ENCODE measurements around the gene CDK5.

CDK5 gene

DNA sequence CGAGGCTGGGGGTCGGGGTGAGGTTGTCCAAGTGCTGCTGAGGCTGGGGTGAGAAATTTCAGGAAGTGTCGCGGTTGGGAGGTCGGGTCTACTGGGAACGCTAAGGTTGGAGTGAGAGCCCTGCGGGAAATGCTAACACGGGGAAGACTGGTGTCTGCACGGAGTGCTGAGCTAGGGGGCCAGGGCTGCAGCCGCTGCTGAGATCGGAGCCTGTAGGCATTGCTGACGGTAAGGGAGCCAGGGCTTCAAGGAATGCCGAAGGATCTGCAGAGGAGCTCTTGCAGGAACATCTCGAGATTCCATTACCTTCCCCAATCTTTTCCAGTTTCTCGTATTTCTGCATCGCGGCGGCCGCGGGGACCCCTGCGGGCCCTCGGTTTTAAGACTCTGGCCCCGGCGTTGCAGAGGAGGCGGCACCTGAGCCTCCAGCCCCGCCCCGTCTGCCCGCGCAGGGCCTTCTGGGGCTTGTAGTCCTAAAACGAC is at the start of gene CDK5:
CDK5 (minus strand) TSS at position 392 of the 483 bp plus-strand sequence; CDS start at position 343, 49 bp downstream.
- peaks cover 41 to 44% of the 10 kb centered on the region in 2 donors for H3K4me1 ChIP-seq (ENCODE audit: control insufficient read depth in 2 of 2, insufficient read depth in 2 of 2, low read length in 2 of 2)
- H3K36me3 ChIP-seq (ENCODE audit: control insufficient read depth in 2 of 2, insufficient read depth in 2 of 2, low read length in 2 of 2) = no peaks in the 10 kb centered on the region

DNA sequence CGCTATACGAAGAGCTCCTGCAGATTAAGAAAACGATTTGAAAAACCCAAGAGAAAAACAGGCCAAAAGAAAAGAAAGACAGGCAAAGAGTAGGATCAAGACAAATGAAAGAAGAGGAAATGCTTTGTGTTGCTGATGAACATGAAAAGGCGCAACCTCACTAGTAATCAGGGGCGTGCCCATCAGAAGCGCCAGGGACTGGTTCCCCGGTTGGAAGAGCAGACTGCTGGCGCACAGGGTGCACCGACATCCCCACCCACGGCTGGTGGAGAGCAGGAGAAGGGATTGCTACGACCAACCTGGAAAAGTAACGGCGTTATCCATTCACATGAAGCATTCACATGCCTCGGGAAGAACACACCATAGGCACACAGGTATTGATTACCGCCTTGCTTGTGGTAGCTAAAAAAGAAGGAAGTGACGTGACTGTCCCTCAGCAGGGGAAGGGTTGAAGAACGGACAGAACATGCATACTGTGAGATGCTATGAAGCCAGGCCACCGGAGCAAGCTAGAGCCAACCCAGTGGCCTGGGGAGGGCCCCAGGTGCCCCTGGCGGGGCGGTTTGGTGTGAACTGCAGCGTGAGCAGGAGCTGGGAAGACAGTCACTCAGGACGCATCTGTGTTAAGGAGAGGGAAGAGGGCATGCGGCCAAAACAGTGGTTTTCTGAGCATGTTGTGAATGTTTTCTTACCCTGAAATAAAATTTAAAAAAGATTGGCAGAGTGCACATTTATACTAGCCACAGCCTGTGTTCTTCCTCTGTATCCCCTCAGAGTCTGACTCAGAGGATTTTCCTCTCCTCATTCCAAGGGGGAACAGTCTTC is 46.9 kb upstream of the CDK5 start:
- Histone ChIP-seq H3K36me3 (ENCODE audit: control insufficient read depth in 2 of 2, insufficient read depth in 2 of 2, low read length in 2 of 2) (peaks cover 0 to 4% of the 10 kb centered on the region in 2 donors), H3K27me3 (ENCODE audit: control insufficient read depth in 2 of 2, insufficient read depth in 2 of 2, low read length in 2 of 2) (no peaks in the 10 kb centered on the region)

More for the DNA sequence above, at the start of gene CDK5:
- Histone ChIP-seq H3K9ac (ENCODE audit: low read depth in 1 of 2, low read length in 2 of 2) (peak within 1 kb of the TSS; percentile 88 to 90), H3K9me3 (ENCODE audit: control insufficient read depth in 2 of 2, low read length in 2 of 2) (no peaks in the 10 kb centered on the region), H3K27me3 (ENCODE audit: control insufficient read depth in 2 of 2, insufficient read depth in 2 of 2, low read length in 2 of 2) (no peaks in the 10 kb centered on the region), H3K4me3 (ENCODE audit: low read length in 2 of 2) (peak within 1 kb of the TSS; percentile 86 to 98), H3K27ac (ENCODE audit: low read depth in 2 of 2, low read length in 2 of 2) (peak within 1 kb of the TSS; percentile 97 to 98)

DNA sequence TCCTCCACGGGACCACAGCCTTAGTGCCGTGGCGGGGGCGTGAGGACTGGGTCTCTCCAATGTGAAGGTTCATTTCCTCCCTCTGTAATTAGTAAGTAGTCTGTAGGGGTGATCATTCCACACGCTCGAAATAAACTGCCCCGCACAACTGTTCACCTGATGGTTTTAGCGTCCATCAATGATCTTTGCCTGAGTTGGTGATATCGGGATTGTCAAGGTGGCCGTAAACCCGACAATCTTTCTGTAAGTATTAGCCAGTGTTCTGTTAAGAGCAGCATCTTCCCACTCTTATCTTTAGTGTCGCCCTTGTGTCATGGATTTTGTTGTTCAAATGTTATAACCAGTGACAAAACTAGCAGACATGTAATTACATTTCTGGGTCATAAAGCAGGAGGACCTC is 46.3 kb upstream of the CDK5 start:
- Histone ChIP-seq H3K27ac (ENCODE audit: low read depth in 2 of 2, low read length in 2 of 2) (no peak overlapping the region), H3K4me3 (ENCODE audit: low read length in 2 of 2) (no peak overlapping the region), H3K27me3 (ENCODE audit: control insufficient read depth in 2 of 2, insufficient read depth in 2 of 2, low read length in 2 of 2) (no peaks in the 10 kb centered on the region), H3K9me3 (ENCODE audit: control insufficient read depth in 2 of 2, low read length in 2 of 2) (no peaks in the 10 kb centered on the region), H3K4me1 (ENCODE audit: control insufficient read depth in 2 of 2, insufficient read depth in 2 of 2, low read length in 2 of 2) (no peaks in the 10 kb centered on the region), H3K36me3 (ENCODE audit: control insufficient read depth in 2 of 2, insufficient read depth in 2 of 2, low read length in 2 of 2) (peaks cover 0 to 4% of the 10 kb centered on the region in 2 donors), H3K9ac (ENCODE audit: low read depth in 1 of 2, low read length in 2 of 2) (no peak overlapping the region)

More for the DNA sequence above, 46.9 kb upstream of the CDK5 start:
- Histone ChIP-seq H3K27ac (ENCODE audit: low read depth in 2 of 2, low read length in 2 of 2) (no peak overlapping the region), H3K9ac (ENCODE audit: low read depth in 1 of 2, low read length in 2 of 2) (no peak overlapping the region), H3K4me3 (ENCODE audit: low read length in 2 of 2) (no peak overlapping the region), H3K4me1 (ENCODE audit: control insufficient read depth in 2 of 2, insufficient read depth in 2 of 2, low read length in 2 of 2) (no peaks in the 10 kb centered on the region), H3K9me3 (ENCODE audit: control insufficient read depth in 2 of 2, low read length in 2 of 2) (no peaks in the 10 kb centered on the region)

DNA sequence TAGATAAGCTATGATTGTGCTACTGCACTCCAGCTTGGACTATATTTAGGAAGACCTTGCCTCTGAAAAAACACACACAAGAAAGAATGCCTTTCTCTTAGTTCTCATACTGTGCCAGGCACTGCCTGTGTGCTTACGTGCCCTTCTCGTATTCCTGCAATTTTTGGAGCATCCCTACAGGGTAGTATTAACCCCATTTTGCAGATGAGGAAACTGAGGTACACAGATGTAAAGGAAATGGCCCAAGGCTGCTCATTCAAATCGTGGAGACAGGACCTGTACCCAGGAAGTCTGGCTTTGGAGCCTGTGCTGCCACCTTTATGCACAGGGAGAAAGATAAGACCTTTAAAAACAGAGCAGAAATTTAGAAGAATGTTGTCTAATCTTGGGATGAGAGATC is 45.3 kb upstream of the CDK5 start:
- no peaks in the 10 kb centered on the region for H3K4me1 ChIP-seq (ENCODE audit: control insufficient read depth in 2 of 2, insufficient read depth in 2 of 2, low read length in 2 of 2)
- no peak overlapping the region for H3K27ac ChIP-seq (ENCODE audit: low read depth in 2 of 2, low read length in 2 of 2)
- H3K27me3 ChIP-seq (ENCODE audit: control insufficient read depth in 2 of 2, insufficient read depth in 2 of 2, low read length in 2 of 2) = no peaks in the 10 kb centered on the region
- no peak overlapping the region for H3K4me3 ChIP-seq (ENCODE audit: low read length in 2 of 2)
- no peak overlapping the region for H3K9ac ChIP-seq (ENCODE audit: low read depth in 1 of 2, low read length in 2 of 2)
- H3K9me3 ChIP-seq (ENCODE audit: control insufficient read depth in 2 of 2, low read length in 2 of 2) = no peaks in the 10 kb centered on the region
- H3K36me3 ChIP-seq (ENCODE audit: control insufficient read depth in 2 of 2, insufficient read depth in 2 of 2, low read length in 2 of 2) = peaks cover 0 to 4% of the 10 kb centered on the region in 2 donors

DNA sequence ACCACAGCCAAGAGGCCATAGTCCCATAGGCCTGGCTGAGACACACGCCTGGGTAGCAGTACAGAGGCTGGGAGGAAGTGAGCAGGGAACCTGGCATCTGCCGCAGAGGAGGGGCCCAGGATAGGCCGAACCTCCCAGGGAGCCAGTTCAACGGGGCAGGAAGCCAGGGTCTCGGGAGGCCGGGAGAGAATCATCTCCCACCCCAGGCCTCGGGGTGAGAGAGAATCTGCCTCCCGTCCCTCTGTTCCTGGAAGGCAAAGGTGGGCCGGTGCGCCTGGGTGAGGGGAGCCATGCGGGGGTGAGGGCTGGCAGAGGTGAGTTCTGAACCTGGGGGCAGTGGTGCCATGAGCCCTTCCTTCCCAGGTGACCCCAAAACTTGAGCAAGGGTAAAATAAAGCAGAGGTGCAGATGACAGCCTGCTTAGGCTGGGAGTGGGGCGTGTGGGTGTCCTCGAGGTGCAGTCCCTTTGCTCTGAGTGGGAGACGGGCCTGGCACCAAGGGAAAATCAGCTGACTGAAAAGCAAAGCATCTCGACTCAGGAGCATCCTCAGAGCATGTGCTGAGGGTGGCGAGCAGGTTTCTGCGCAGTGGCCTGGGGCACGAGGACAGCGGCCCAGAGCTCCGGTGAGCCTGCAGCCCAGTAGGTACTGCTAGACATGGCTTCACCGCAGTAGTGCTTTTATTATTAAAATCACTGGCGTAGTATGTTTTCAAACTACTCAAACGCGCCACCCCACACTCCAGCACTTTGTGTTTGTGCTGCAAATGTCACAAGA is 44.1 kb upstream of the CDK5 start:
- H3K4me1 ChIP-seq (ENCODE audit: control insufficient read depth in 2 of 2, insufficient read depth in 2 of 2, low read length in 2 of 2) = no peaks in the 10 kb centered on the region
- H3K36me3 ChIP-seq (ENCODE audit: control insufficient read depth in 2 of 2, insufficient read depth in 2 of 2, low read length in 2 of 2) = peaks cover 0 to 4% of the 10 kb centered on the region in 2 donors
- no peak overlapping the region for H3K4me3 ChIP-seq (ENCODE audit: low read length in 2 of 2)
- H3K27ac ChIP-seq (ENCODE audit: low read depth in 2 of 2, low read length in 2 of 2) = no peak overlapping the region
- no peak overlapping the region for H3K9ac ChIP-seq (ENCODE audit: low read depth in 1 of 2, low read length in 2 of 2)
- no peaks in the 10 kb centered on the region for H3K27me3 ChIP-seq (ENCODE audit: control insufficient read depth in 2 of 2, insufficient read depth in 2 of 2, low read length in 2 of 2)
- H3K9me3 ChIP-seq (ENCODE audit: control insufficient read depth in 2 of 2, low read length in 2 of 2) = no peaks in the 10 kb centered on the region

DNA sequence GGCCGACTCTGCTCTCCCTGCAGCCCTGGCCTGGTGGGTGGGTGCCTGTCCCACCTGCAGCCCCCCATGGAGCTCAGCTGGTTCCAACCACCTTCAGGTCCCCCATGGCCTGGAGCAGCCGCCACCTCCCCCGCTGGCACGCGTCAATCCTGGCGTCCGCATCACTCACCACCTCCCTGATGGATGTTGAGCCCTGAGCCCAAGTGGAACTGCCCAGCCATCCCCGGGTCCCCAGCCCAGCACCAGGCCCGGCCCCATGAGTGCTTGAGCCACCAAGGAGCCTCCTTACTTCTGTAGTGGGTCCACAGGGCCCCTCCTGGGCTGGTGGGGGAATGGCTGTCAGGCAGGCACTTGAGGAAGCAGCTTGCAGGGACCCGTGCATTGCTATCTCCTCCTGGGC is 43.2 kb upstream of the CDK5 start:
- H3K9me3 ChIP-seq (ENCODE audit: control insufficient read depth in 2 of 2, low read length in 2 of 2) = no peaks in the 10 kb centered on the region
- H3K4me1 ChIP-seq (ENCODE audit: control insufficient read depth in 2 of 2, insufficient read depth in 2 of 2, low read length in 2 of 2) = no peaks in the 10 kb centered on the region
- no peak overlapping the region for H3K27ac ChIP-seq (ENCODE audit: low read depth in 2 of 2, low read length in 2 of 2)
- H3K4me3 ChIP-seq (ENCODE audit: low read length in 2 of 2) = no peak overlapping the region
- no peak overlapping the region for H3K9ac ChIP-seq (ENCODE audit: low read depth in 1 of 2, low read length in 2 of 2)
- no peaks in the 10 kb centered on the region for H3K27me3 ChIP-seq (ENCODE audit: control insufficient read depth in 2 of 2, insufficient read depth in 2 of 2, low read length in 2 of 2)
- peaks cover 0 to 4% of the 10 kb centered on the region in 2 donors for H3K36me3 ChIP-seq (ENCODE audit: control insufficient read depth in 2 of 2, insufficient read depth in 2 of 2, low read length in 2 of 2)

DNA sequence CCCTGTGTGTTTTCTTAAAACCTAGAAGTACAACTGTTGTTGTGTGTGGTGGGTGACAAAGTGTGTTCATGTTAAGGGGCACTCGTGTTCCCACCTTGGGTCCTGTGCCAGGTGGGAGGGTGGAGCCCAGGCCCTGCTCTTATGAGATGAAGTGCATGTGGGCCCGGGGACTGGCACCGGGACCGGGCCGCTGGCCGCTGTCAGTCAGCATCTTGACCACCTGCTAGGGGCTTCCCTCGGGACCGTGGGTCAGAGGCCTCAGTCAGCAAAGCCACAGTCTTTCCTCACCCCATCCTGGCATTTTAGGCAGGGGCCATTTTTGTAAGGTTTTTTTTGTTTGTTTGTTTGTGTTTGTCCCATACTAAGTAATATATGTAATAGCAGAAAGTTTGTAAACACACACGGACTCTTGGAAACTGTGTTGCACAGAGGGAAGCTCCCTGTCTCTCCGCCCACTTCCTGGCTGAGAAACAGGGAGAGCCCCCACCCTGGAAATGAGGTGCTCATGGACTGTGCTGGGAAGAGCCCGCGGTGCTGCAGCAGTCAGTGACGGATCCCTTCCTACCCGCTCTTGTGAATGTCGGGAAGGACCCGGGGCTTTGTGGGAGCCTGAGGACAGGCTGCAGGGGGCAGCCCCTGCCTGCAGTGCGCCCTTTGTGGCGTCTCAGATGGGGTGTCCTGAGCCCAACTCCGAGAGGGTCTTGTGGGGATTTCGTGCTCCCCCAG is 42.0 kb upstream of the CDK5 start:
- no peak overlapping the region for H3K27ac ChIP-seq (ENCODE audit: low read depth in 2 of 2, low read length in 2 of 2)
- H3K9me3 ChIP-seq (ENCODE audit: control insufficient read depth in 2 of 2, low read length in 2 of 2) = no peaks in the 10 kb centered on the region
- H3K27me3 ChIP-seq (ENCODE audit: control insufficient read depth in 2 of 2, insufficient read depth in 2 of 2, low read length in 2 of 2) = no peaks in the 10 kb centered on the region
- H3K4me1 ChIP-seq (ENCODE audit: control insufficient read depth in 2 of 2, insufficient read depth in 2 of 2, low read length in 2 of 2) = no peaks in the 10 kb centered on the region
- H3K36me3 ChIP-seq (ENCODE audit: control insufficient read depth in 2 of 2, insufficient read depth in 2 of 2, low read length in 2 of 2) = peaks cover 0 to 3% of the 10 kb centered on the region in 2 donors
- no peak overlapping the region for H3K9ac ChIP-seq (ENCODE audit: low read depth in 1 of 2, low read length in 2 of 2)
- H3K4me3 ChIP-seq (ENCODE audit: low read length in 2 of 2) = no peak overlapping the region

DNA sequence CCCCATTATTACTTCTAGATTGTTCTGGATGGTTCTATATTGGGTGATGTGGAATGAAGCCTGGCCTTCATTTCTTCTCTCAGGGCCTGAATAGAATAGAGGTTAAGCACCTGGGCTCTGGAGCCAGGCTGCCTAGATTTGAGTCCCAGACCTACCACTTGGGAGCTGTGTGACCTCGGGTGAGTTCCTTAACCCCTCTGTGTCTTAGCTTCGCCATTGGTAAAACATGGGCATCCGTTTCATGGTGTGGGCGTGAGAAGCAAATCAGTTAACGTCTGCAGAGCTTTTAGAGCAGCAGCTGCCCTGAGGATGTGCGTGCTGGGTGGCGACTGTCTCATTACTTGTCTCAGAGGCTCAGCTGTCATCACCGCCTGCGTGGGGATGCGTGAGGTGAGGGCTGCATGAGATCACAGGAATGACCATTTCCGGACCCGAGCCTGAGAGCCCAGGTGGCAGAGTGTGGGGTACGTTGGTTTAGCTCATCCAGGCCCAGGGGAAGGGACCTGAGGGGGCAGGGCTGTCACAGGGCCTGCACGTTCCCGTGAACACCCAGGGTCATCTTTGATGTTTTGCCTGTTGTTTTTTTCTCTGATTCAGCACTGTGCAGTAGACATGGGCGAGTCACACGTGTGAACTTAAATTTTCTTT is 38.3 kb upstream of the CDK5 start:
- no peaks in the 10 kb centered on the region for H3K36me3 ChIP-seq (ENCODE audit: control insufficient read depth in 2 of 2, insufficient read depth in 2 of 2, low read length in 2 of 2)
- no peak overlapping the region for H3K4me3 ChIP-seq (ENCODE audit: low read length in 2 of 2)
- H3K9ac ChIP-seq (ENCODE audit: low read depth in 1 of 2, low read length in 2 of 2) = no peak overlapping the region
- no peak overlapping the region for H3K27ac ChIP-seq (ENCODE audit: low read depth in 2 of 2, low read length in 2 of 2)
- no peaks in the 10 kb centered on the region for H3K9me3 ChIP-seq (ENCODE audit: control insufficient read depth in 2 of 2, low read length in 2 of 2)
- peaks cover 0 to 10% of the 10 kb centered on the region in 2 donors for H3K4me1 ChIP-seq (ENCODE audit: control insufficient read depth in 2 of 2, insufficient read depth in 2 of 2, low read length in 2 of 2)
- H3K27me3 ChIP-seq (ENCODE audit: control insufficient read depth in 2 of 2, insufficient read depth in 2 of 2, low read length in 2 of 2) = no peaks in the 10 kb centered on the region

DNA sequence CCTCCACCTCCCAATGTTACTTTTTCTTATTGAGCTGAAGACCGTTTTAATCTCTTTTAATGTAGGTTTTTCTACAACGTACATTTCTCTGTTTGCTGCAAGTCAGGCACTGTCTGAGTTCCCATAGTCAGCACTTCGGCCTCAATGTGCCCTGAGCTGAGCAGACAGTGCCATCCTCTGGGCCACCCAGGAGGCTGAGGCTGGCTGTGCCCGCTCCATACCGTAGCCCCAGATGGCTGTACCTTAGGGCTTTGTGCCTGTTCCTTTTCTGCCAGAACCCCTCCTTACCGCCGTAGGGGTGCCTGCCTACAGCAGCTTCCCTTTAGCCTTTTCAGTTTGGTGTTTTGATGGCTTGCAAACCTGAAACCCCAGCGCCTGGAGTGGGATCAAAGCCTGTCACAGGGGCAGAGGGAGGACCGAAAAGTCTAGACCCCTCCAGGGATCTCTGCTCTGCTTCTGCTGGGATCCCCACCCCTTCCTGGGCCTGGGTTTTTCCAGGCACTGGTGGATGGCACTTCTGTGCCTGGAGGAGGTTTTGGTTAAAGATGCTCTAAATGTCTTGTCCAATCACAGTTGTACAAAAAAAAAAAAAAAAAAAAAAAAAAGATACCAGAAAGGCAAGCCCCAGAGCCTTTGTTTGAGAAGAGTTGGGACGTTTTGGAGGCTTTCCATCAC is 37.6 kb upstream of the CDK5 start:
- Histone ChIP-seq H3K27me3 (ENCODE audit: control insufficient read depth in 2 of 2, insufficient read depth in 2 of 2, low read length in 2 of 2) (no peaks in the 10 kb centered on the region), H3K27ac (ENCODE audit: low read depth in 2 of 2, low read length in 2 of 2) (no peak overlapping the region), H3K36me3 (ENCODE audit: control insufficient read depth in 2 of 2, insufficient read depth in 2 of 2, low read length in 2 of 2) (no peaks in the 10 kb centered on the region), H3K9me3 (ENCODE audit: control insufficient read depth in 2 of 2, low read length in 2 of 2) (no peaks in the 10 kb centered on the region), H3K9ac (ENCODE audit: low read depth in 1 of 2, low read length in 2 of 2) (no peak overlapping the region), H3K4me3 (ENCODE audit: low read length in 2 of 2) (no peak overlapping the region), H3K4me1 (ENCODE audit: control insufficient read depth in 2 of 2, insufficient read depth in 2 of 2, low read length in 2 of 2) (peaks cover 0 to 10% of the 10 kb centered on the region in 2 donors)

All from mucosa of rectum (tissue), 2 donors.